Esophagus (tissue), 2 donors: Measurements from ENCODE around the gene KLHDC7A. TPM values are rescaled to one million over a fixed set of nuclear protein-coding genes. Genes with fewer than 3 reads are reported as not detected.

Experiments used
- H3K27ac ChIP-seq, 2 donors: one replicate each; pipeline ENCODE4 v1.5.1; 2013; ENCODE audit warnings: low read depth in 2 of 2, mild to moderate bottlenecking in 2 of 2, inconsistent platforms in 1 of 2, low read length in 1 of 2, moderate library complexity in 1 of 2
- H3K27me3 ChIP-seq, 2 donors: one replicate each; pipeline ENCODE4 v1.6.1; 2013; ENCODE audit warnings: low read length in 2 of 2, control low read depth in 1 of 2, mild to moderate bottlenecking in 1 of 2; ENCODE audit not compliant: insufficient read depth in 2 of 2, control insufficient read depth in 1 of 2
- H3K36me3 ChIP-seq, 2 donors: one replicate each; pipeline ENCODE4 v1.6.1; 2013; ENCODE audit warnings: low read length in 1 of 2; ENCODE audit not compliant: control insufficient read depth in 2 of 2, insufficient read depth in 2 of 2
- H3K4me1 ChIP-seq, 2 donors: one replicate each; pipeline ENCODE4 v1.6.1; 2013; ENCODE audit warnings: low read length in 1 of 2; ENCODE audit not compliant: control insufficient read depth in 2 of 2, insufficient read depth in 2 of 2
- H3K4me3 ChIP-seq, 2 donors: one replicate each; pipeline ENCODE4 v1.5.1; 2013; ENCODE audit warnings: low read length in 2 of 2, mild to moderate bottlenecking in 2 of 2, low read depth in 1 of 2, moderate library complexity in 1 of 2
- H3K9me3 ChIP-seq, 2 donors: one replicate each; pipeline ENCODE4 v1.6.1; 2013; ENCODE audit warnings: mild to moderate bottlenecking in 2 of 2, low read depth in 1 of 2, low read length in 1 of 2, moderate library complexity in 1 of 2; ENCODE audit not compliant: control insufficient read depth in 2 of 2, insufficient read depth in 1 of 2
- WGBS, 2 donors: extraction: QIAGEN DNeasy Blood & Tissue Kit; methylation state at CpG; one replicate each; pipeline ENCODE4 v1.1.7; 2013; 5-methylcytosine and 5-hydroxymethylcytosine counted together
- polyA plus RNA-seq, 2 donors: library from polyadenylated mRNA; stranded (reverse); fragments of 200-250 nt; gene quantifications; one replicate each; pipeline ENCODE4 v1.2.3, GENCODE V29; 2013
- donor health status: healthy with polysubstance abuse.
- donor health status: Bipolar disorder and iron deficiency.

The KLHDC7A gene
- polyA plus RNA-seq, 2 donors = 0.29 to 0.51 TPM

DNA sequence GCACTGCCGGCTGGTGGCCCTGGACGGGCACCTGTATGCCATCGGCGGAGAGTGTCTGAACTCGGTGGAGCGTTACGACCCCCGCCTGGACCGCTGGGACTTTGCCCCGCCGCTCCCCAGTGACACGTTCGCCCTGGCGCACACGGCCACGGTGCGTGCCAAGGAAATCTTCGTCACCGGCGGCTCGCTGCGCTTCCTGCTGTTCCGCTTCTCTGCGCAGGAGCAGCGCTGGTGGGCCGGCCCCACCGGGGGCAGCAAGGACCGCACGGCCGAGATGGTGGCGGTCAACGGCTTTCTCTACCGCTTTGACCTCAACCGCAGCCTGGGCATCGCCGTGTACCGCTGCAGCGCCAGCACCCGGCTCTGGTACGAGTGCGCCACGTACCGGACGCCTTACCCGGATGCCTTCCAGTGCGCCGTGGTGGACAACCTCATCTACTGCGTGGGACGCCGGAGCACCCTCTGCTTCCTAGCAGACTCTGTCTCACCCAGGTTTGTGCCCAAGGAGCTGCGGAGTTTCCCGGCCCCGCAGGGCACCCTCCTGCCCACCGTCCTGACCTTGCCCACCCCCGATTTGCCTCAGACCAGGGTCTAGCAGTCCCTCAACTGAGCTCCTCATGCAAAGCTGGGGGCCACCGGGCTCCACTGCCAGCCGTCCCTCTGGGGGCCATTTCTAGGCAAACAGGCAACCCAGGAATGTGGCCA, 2.1 kb downstream of the KLHDC7A start:
- 92 to 96% methylated on average over 57 of the region's 57 CpGs for WGBS, 2 donors
- Histone ChIP-seq H3K4me3 (no peak overlapping the region), H3K36me3 (no peaks in the 10 kb centered on the region), H3K4me1 (peaks cover 0 to 8% of the 10 kb centered on the region in 2 donors), H3K9me3 (no peaks in the 10 kb centered on the region), H3K27me3 (peaks cover 0 to 4% of the 10 kb centered on the region in 2 donors), H3K27ac (no peak overlapping the region)

DNA sequence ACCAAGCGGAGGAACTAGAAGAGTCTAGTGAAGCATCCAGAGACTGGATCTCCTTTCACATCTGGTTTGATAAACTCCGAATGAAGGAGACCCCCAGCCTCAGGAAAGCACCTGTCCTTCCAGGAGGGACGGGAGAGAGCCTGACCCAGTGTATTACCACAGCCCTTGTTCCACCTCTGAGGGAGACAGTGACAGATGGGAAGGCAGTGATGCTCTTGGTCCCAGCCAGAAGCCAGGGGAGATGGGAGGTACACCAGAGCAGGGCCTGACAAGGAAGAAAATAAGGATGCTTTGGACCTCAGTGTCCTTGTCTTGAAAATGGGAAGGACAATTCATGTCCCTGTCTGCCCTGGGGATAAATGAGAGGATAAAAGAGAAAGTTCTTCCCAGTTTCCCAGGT, 3.5 kb downstream of the KLHDC7A start:
- Histone ChIP-seq H3K4me1 (peaks cover 0 to 5% of the 10 kb centered on the region in 2 donors), H3K4me3 (no peak overlapping the region), H3K9me3 (no peaks in the 10 kb centered on the region), H3K27me3 (peaks cover 0 to 4% of the 10 kb centered on the region in 2 donors), H3K27ac (no peak overlapping the region), H3K36me3 (no peaks in the 10 kb centered on the region)
- 85 to 91% methylated on average over 3 of the region's 3 CpGs for WGBS, 2 donors

DNA sequence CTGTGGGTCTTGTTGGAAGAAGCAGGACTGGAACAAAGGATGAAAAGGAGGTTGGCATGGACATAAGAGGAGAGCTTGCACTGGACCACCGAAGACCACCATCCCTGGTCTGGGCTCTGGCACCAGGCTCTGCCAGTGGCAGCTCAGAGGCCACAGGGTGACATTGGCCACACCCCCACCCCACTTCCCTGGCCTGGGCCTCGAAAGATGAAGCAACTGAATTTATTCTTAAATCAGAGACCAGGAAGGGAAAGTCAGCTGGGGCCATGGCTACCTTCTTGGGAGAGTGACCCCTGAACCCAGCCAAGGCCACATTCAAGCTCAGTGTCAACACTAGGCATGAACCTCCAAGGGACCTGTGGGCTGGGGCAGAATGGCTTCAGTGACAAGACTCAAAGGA, 4.0 kb downstream of the KLHDC7A start:
- WGBS, 2 donors = 76 to 83% methylated on average over 2 of the region's 2 CpGs
- Histone ChIP-seq H3K4me3 (no peak overlapping the region), H3K27ac (no peak overlapping the region), H3K27me3 (peaks cover 0 to 4% of the 10 kb centered on the region in 2 donors), H3K9me3 (no peaks in the 10 kb centered on the region), H3K4me1 (peaks cover 0 to 5% of the 10 kb centered on the region in 2 donors), H3K36me3 (no peaks in the 10 kb centered on the region)

DNA sequence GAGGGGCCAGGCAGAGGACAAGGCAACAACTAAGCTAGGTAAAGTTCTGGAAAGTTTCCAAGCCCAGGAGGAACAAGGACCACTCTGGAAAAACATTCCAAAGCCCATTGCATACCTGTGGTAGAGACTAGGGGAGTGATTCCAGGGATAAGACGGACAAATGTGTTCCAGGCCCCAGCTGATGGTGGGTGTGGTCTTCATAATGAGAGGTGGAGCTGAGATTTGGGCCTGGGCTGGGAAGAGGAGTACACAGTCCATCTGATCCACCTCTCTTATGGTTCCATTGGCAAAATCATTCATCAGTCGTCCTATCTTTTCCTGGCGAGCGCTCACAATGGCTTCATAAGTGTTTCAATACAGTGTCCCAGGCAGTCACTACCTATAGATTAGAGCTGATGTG, 4.5 kb downstream of the KLHDC7A start:
- H3K9me3 ChIP-seq = no peaks in the 10 kb centered on the region
- no peaks in the 10 kb centered on the region for H3K36me3 ChIP-seq
- WGBS, 2 donors = 86 to 92% methylated on average over 4 of the region's 4 CpGs
- H3K27me3 ChIP-seq = peaks cover 0 to 4% of the 10 kb centered on the region in 2 donors
- no peak overlapping the region for H3K4me3 ChIP-seq
- no peak overlapping the region for H3K27ac ChIP-seq
- H3K4me1 ChIP-seq = peaks cover 0 to 5% of the 10 kb centered on the region in 2 donors

GRCh38 chr1:18486195-18486594, 5.5 kb downstream of the KLHDC7A start:
- 44 to 47% methylated on average over 7 of the region's 7 CpGs for WGBS, 2 donors
- H3K4me1 ChIP-seq = peaks cover 0 to under 1% of the 10 kb centered on the region in 2 donors

GRCh38 chr1:18489417-18490143, 8.8 kb downstream of the KLHDC7A start:
- 92 to 99% methylated on average over 2 of the region's 2 CpGs for WGBS, 2 donors
- H3K4me3 ChIP-seq = no peak overlapping the region
- H3K9me3 ChIP-seq = no peaks in the 10 kb centered on the region
- H3K36me3 ChIP-seq = no peaks in the 10 kb centered on the region
- no peaks in the 10 kb centered on the region for H3K4me1 ChIP-seq
- H3K27me3 ChIP-seq = no peaks in the 10 kb centered on the region
- H3K27ac ChIP-seq = no peak overlapping the region

More at GRCh38 chr1:18486195-18486594, 5.5 kb downstream of the KLHDC7A start:
- no peaks in the 10 kb centered on the region for H3K36me3 ChIP-seq
- peaks cover 0 to 3% of the 10 kb centered on the region in 2 donors for H3K27me3 ChIP-seq
- no peak overlapping the region for H3K4me3 ChIP-seq
- no peaks in the 10 kb centered on the region for H3K9me3 ChIP-seq
- no peak overlapping the region for H3K27ac ChIP-seq

- Histone ChIP-seq H3K9me3 (no peaks in the 10 kb centered on the region), H3K4me1 (no peaks in the 10 kb centered on the region), H3K4me3 (no peak overlapping the region), H3K27me3 (no peaks in the 10 kb centered on the region), H3K27ac (no peak overlapping the region), H3K36me3 (no peaks in the 10 kb centered on the region)
- 54 to 61% methylated on average over 3 of the region's 3 CpGs for WGBS, 2 donors
Observed at GRCh38 chr1:18491168-18491567, 10.4 kb downstream of the KLHDC7A start.

- no peaks in the 10 kb centered on the region for H3K4me1 ChIP-seq
- H3K27me3 ChIP-seq = no peaks in the 10 kb centered on the region
- WGBS, 2 donors = 68 to 77% methylated on average over 3 of the region's 3 CpGs
- H3K27ac ChIP-seq = no peak overlapping the region
- H3K36me3 ChIP-seq = no peaks in the 10 kb centered on the region
- H3K9me3 ChIP-seq = no peaks in the 10 kb centered on the region
- no peak overlapping the region for H3K4me3 ChIP-seq
Observed at GRCh38 chr1:18494304-18494703, 13.6 kb downstream of the KLHDC7A start.

GRCh38 chr1:18495635-18496034, 14.9 kb downstream of the KLHDC7A start:
- Histone ChIP-seq H3K36me3 (no peaks in the 10 kb centered on the region), H3K27ac (no peak overlapping the region), H3K9me3 (no peaks in the 10 kb centered on the region), H3K4me1 (no peaks in the 10 kb centered on the region), H3K4me3 (no peak overlapping the region), H3K27me3 (no peaks in the 10 kb centered on the region)
- WGBS, 2 donors = 75 to 77% methylated on average over 5 of the region's 5 CpGs
